Measurements from ENCODE around the gene ICE2.

DNA sequence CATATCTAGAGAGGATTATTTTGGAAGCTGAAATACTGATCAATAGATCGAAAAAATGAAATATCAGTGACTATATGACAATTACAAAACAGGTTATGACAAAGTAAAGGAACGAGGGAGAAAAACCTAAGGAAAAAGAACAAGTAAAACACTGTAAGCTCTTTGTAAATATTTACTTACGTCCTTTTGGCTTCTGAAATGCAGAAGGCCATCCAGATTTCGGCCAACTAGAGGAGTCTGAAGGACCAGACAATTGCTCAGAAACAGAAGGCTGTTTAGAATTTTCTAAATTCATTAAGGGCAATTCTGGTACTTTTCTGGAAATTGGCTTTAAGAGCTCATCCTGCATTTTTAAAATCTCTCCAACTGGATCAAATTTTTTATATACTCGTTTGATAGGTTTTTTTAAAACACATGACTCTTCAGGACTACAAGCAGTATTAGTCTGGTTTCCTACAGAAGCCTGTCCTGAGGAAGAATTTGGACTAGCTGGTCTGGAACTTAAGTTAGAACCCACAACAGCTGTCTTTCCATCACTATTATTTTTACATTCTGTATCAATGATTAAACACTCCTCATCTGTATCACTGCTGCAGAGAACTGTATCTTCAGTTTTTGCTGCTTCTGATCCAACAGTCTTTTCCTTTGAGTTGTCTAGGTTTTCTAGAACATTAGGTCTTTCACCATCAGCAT, 30.1 kb downstream of the ICE2 start:
- TF ChIP-seq, protein P1, sequence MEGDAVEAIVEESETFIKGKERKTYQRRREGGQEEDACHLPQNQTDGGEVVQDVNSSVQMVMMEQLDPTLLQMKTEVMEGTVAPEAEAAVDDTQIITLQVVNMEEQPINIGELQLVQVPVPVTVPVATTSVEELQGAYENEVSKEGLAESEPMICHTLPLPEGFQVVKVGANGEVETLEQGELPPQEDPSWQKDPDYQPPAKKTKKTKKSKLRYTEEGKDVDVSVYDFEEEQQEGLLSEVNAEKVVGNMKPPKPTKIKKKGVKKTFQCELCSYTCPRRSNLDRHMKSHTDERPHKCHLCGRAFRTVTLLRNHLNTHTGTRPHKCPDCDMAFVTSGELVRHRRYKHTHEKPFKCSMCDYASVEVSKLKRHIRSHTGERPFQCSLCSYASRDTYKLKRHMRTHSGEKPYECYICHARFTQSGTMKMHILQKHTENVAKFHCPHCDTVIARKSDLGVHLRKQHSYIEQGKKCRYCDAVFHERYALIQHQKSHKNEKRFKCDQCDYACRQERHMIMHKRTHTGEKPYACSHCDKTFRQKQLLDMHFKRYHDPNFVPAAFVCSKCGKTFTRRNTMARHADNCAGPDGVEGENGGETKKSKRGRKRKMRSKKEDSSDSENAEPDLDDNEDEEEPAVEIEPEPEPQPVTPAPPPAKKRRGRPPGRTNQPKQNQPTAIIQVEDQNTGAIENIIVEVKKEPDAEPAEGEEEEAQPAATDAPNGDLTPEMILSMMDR (IDR thresholded peaks at IDR 0.05; ENCODE audit: low read depth, low read length), result no peak
- TF ChIP-seq EZH2phosphoT487 (IDR thresholded peaks at IDR 0.05; ENCODE audit: low read depth), result no peak
